Measurements from ENCODE around the gene RIMBP3C. TPM values are rescaled to one million over a fixed set of nuclear protein-coding genes. Genes with fewer than 3 reads are reported as not detected.

RIMBP3C gene
- total RNA-seq: 1.2 TPM

GRCh38 chr22:21551361-21551760, at the start of gene RIMBP3C:
Gene RIMBP3C, minus strand, starts transcription at chr22:21551461. Its CDS starts 485 bp downstream, at chr22:21550976.

GRCh38 chr22:21567456-21568346, 16.4 kb upstream of the RIMBP3C start, which contains the start of gene UBE2L3:
Gene UBE2L3, plus strand, starts transcription at chr22:21567714. Its CDS starts 31 bp downstream, at chr22:21567745.

Other genes with a start within 250 kb of the RIMBP3C start
- 0.60 TPM for gene RIMBP3B, start 167.7 kb downstream of the RIMBP3C start, total RNA-seq
- gene HIC2, start 134.1 kb downstream of the RIMBP3C start, total RNA-seq: 11.3 TPM
- gene TMEM191C, start 84.1 kb downstream of the RIMBP3C start, total RNA-seq: 1.6 TPM
- gene UBE2L3, start 16.3 kb upstream of the RIMBP3C start, total RNA-seq: 36.7 TPM
- 9.2 TPM for gene YDJC, start 78.6 kb upstream of the RIMBP3C start, total RNA-seq
- 0.27 TPM for gene CCDC116, start 81.3 kb upstream of the RIMBP3C start, total RNA-seq
- gene SDF2L1, start 90.8 kb upstream of the RIMBP3C start, total RNA-seq: 3.8 TPM
- gene PPIL2, start 114.6 kb upstream of the RIMBP3C start, total RNA-seq: 42.7 TPM
- 26.9 TPM for gene YPEL1, start 184.3 kb upstream of the RIMBP3C start, total RNA-seq